ENCODE data around the gene ADRM1.

DNA sequence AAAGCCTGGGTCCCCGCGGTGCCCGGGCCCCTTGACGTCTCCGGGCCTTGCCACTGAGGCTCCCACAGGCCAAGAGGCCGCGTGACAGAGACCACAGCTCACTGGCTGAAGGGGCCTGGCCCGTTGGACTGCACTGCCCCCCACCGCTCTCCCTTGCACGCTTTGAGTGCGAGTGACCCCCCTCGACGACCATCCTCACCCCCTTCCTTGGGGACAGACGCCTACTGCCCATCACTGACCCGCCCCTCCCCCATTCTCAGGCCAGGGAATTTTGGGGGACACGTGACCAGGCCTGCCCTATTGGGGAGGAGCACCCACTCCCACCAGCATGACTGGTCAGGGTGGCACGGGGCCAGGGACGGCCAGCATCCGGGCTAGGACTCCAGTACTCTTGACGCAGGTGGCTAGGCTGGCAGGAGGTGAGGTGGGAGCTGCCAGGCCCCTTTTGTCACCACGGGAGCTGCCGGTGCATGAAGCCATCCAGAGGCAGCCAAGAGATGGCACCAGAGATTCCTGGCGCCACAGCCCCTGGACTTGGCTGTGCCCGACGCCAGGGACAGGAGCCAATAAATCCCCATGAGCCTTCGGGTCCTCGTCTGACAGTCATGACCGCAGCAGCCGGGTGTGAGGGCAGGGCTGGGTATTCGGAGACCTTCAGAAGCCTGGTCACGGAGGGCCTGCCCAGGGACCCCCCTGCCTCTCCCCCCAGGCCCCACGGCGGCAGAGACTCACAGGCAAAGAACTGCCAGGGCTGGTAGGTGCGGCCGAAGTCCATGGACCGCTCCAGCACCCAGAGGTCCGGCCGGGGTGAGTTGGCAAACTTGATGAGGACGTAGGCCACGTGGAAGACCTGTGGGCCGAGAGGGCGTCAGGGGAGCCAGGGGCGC is 49.8 kb downstream of the ADRM1 start:
- TF ChIP-seq, protein P1, sequence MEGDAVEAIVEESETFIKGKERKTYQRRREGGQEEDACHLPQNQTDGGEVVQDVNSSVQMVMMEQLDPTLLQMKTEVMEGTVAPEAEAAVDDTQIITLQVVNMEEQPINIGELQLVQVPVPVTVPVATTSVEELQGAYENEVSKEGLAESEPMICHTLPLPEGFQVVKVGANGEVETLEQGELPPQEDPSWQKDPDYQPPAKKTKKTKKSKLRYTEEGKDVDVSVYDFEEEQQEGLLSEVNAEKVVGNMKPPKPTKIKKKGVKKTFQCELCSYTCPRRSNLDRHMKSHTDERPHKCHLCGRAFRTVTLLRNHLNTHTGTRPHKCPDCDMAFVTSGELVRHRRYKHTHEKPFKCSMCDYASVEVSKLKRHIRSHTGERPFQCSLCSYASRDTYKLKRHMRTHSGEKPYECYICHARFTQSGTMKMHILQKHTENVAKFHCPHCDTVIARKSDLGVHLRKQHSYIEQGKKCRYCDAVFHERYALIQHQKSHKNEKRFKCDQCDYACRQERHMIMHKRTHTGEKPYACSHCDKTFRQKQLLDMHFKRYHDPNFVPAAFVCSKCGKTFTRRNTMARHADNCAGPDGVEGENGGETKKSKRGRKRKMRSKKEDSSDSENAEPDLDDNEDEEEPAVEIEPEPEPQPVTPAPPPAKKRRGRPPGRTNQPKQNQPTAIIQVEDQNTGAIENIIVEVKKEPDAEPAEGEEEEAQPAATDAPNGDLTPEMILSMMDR (conservative IDR thresholded peaks at IDR 0.05; ENCODE audit: low read depth, low read length) = no peak
- no peak for TF ChIP-seq RCOR1 (IDR thresholded peaks at IDR 0.05; ENCODE audit: insufficient replicate concordance, low read length)
- no peak for TF ChIP-seq USF2 (IDR thresholded peaks at IDR 0.05; ENCODE audit: low read depth, low read length)
